ENCODE results near the gene WDR18.

Gene WDR18

DNA sequence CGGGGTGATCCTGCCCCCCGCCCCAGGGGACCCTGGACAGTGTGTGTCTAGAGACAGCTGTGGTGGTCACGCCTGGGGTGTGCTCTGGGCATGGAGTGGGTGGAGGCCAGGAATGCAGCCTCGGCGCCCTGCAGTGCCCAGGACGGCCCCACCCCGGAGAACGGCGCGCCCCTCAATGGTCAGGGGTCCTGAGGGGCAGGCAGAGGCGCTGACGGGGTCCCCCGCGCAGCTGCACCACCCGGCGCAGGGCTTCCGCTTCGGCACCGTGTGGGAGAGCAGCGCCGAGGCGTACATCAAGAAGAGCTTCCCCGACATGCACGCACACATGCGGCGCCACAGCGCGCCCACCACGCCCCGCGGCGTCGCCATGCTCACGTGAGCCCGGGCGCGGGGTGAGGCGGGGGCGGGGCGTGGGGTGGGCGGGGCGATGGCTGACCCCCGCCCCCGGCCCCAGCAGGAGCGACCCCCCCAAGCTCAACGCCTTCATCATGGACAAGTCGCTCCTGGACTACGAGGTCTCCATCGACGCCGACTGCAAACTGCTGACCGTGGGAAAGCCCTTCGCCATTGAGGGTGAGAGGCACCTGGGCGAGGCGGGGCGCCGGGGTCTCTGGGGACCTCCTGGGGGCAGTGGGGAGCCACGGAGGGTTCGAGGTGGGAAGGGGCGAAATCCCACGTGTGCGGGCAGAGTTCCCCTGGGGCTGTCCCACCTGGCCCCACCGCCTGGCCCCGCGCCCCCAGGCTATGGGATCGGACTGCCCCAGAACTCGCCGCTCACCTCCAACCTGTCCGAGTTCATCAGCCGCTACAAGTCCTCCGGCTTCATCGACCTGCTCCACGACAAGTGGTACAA lies 23.5 kb downstream of the WDR18 start:
- DNase-seq (ENCODE audit: low read depth in 3 of 3): no peak

DNA sequence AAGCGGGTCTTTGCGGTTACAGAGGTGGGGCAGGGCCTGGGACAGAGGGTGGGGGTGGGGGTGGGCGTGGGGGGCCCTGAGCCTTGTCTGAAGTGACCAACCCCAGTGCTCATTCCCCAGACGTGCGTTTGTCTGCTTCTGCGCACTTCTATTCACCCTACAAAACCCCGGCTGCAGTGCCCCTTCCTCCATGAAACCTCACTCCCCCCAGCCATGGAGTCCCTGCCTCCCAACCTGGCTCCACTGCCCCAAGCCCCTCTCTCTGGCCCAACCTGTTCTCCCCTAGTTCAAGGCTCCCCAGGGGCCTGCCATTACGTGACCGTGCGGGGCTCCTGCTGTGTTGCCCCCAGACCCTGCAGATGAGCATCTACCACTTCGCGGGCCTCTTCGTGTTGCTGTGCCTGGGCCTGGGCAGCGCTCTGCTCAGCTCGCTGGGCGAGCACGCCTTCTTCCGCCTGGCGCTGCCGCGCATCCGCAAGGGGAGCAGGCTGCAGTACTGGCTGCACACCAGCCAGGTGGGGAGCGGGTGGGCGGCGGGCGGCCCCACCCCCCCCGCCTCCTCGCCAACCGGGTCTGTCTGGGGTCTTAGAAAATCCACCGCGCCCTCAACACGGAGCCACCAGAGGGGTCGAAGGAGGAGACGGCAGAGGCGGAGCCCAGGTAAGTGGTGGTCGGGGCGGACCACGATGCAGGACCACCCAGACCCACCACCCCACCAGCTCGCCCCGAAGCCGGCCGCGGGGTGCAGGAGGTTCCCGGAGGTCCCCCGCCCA lies 24.3 kb downstream of the WDR18 start:
- DNase-seq (ENCODE audit: low read depth in 3 of 3): no peak

DNA sequence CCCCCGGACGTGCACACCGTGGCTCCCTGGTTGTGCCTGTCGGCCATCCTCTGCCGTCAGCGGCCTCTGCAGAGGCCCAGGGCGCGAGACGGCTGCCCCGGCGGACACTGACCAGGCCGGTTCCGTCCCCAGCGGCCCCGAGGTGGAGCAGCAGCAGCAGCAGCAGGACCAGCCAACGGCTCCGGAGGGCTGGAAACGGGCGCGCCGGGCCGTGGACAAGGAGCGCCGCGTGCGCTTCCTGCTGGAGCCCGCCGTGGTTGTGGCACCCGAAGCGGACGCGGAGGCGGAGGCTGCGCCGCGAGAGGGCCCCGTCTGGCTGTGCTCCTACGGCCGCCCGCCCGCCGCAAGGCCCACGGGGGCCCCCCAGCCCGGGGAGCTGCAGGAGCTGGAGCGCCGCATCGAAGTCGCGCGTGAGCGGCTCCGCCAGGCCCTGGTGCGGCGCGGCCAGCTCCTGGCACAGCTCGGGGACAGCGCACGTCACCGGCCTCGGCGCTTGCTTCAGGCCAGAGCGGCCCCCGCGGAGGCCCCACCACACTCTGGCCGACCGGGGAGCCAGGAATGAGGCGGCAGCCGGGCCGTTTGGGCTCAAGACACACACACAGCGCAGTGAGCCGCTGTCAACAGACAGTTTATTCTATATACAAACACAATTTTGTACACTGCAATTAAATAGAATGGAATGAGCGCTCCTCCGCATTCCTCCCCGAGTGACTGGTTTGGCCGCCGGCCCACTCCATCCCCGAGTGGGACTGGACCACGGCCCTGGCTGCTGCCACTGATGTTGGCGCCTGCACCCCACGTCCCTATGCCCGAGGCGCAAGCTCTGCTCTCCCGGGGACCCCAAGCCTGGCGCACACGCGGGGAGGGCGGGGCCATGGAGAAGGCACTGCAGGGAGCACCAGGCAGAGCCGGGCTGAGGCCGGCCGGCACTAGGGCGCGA lies 25.2 kb downstream of the WDR18 start:
- no peak for DNase-seq (ENCODE audit: low read depth in 3 of 3)

DNA sequence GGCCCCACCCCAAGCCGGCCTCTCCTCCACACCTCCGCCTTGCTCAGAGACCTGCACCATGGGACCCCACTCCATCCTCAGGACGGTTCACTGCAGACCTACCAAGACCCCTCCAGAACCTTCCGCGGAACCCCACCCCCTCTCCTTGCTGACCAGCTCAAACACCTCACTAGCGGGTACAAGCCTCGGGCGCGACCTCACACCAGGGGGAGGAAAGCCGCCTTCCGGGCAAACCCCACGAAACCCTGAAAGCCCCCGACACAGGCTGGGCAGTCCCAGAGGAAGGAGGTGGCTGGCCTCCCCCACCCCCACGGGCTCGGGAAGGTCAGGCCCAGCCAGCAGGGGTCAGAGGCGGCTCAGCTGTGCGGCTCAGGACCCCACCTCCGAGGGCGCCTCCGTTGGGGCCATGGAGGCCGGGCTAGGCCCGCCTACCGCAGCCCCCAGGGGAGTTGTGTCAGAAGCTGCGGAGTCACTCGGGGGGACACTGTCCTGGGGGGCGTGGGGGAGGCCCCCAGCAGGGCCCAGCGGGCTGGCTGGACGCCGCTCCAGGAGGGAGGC lies 25.9 kb downstream of the WDR18 start:
- no peak for DNase-seq (ENCODE audit: low read depth in 3 of 3)

DNA sequence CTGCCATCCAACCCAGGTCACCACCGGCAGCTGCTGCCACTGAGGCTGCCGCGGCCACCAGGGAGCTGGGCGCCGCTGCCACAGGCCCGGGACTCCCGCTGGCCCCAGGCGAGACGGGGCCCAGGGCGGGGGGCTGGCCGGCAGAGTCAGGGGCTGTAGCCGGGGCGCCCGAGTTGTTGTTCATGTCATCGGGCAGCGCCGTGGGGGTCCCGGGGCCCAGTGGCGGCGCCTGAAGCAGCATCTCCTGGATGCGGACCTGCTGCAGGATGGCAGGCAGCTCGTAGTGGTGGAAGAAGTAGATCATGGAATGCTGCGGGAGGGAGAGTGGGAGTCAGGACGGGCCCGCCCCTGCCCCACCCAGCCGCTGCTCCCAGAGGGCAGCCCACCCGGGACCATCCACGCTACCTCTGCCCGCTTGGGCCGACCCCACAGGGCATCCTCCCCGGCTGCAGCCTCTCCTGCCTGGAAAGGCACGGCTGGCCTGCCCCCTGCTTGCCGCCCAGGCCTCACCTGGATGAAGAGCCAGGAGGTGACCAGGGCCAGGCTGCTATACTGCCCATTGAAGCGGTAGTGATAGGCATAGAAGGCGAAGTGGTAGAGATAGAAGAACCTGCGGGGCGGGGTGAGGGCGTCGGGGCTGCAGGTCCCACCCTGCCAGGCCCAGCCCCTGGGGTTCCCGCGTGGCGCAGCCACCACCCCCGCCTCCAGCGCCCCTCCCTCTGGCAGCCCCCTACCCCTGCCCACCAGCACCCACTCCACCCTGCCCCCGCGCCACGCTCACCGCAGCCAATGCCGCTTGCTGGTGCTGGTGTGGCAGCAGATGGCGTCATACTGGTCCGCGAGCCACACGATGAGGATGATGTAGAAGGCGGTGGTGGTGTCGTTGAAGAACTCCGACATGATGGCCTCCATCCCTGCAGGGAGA lies 26.7 kb downstream of the WDR18 start:
- DNase-seq (ENCODE audit: low read depth in 3 of 3): no peak

DNA sequence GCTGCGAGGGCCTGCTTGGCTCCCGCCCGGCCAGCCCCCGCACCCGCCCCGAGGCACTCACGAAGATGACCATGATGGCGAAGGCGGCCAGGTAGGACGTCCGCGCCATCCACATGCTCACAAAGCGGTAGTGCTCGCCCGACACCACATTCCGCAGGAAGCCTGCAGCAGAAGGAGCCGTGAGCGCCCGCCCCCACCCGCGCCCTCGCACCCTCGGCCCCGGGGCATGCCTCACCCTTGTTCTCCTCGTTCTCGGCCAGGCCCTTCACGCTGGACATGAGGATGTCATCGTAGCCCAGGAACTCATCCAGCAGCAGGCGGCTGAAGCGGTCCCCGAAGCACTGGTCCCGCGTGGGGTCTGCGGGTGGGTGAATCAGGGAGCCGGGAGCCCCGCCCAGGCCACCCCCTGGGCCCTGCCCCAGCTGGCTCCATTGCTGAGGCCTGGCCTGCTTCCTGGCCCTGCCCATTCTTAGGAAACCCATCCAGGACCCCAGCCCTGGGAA lies 27.7 kb downstream of the WDR18 start:
- DNase-seq (ENCODE audit: low read depth in 3 of 3): no peak

DNA sequence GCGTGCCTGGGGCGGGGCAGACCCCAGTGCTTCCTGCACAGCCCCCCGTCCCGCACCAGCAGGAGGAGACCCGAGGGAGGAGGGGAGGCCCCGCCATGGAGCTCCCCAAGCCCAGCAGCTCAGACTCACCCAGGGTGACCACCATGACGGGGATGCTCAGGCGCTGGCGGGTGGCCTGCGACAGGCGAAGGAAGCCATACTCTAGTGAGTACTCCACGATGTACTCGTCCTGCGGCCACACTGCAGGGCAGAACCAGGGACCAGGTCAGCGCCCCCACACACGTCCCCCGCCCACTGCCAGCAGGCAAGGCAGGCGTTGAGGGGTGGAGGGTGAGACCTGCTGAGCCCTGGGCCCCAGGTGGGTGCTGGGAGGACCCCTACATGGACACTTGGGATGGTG lies 28.2 kb downstream of the WDR18 start:
- DNase-seq (ENCODE audit: low read depth in 3 of 3): no peak

DNA sequence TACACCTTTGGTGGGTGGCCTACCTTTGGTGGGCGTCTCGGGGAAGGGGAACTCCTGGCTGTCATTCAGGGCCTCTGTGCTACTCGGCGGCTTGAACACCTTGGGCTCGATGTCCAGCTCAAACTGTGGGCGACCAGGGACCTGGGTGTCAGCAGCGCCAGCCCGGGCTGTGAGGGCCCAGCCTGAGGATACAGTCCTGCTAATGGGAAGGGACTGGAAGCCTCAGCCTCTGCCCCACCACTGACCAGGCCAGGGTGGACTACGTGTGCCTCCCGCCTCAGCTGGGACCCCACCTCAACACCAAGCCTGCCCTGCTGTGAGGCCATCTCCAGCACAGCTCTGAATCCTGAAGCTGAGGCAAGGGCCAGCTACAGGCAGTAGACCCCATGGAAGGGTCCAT lies 29.1 kb downstream of the WDR18 start:
- no peak for DNase-seq (ENCODE audit: low read depth in 3 of 3)

DNA sequence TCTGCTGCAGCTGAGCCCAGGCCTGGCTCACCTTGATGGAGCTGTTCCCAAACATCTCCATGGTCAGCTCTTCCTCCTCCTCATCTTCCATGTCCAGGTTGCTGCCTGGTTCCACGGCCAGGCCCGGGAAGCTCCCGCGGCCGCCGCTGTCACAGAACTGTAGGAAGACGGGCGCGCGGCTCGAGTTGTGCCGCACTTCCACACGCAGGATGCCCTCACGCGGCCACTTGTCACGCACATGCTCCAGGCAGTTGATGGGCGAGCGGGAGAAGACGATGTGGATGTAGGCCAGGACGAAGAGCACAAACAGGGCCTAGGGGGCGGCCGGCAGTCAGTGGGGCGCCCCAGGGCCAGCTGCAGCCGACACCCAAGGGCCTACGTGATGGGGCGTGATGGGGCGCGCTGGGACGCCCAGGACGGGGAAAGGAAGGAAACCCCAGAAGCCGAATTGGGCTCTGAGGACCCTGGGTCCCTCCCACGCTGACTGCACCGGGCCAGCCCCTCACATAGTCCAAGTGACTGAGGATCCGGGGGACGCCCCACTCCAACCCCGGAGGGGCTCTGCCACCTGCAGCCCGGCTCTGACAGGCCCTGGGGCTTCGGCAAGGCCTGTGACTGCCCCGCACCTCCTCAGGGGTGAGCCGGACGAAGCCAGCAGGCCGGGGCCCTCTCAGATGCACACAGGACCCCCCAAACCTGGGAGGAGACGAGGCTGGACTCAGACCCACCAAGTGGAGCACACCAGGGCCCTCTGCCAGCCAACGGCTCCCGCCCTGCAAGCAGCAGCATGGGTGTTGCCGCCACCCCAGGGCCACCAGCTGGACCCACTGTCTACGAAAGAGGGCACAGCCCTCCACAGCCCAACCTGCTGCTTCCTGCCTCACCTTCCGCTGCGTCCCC lies 30.3 kb downstream of the WDR18 start:
- DNase-seq (ENCODE audit: low read depth in 3 of 3): no peak

DNA sequence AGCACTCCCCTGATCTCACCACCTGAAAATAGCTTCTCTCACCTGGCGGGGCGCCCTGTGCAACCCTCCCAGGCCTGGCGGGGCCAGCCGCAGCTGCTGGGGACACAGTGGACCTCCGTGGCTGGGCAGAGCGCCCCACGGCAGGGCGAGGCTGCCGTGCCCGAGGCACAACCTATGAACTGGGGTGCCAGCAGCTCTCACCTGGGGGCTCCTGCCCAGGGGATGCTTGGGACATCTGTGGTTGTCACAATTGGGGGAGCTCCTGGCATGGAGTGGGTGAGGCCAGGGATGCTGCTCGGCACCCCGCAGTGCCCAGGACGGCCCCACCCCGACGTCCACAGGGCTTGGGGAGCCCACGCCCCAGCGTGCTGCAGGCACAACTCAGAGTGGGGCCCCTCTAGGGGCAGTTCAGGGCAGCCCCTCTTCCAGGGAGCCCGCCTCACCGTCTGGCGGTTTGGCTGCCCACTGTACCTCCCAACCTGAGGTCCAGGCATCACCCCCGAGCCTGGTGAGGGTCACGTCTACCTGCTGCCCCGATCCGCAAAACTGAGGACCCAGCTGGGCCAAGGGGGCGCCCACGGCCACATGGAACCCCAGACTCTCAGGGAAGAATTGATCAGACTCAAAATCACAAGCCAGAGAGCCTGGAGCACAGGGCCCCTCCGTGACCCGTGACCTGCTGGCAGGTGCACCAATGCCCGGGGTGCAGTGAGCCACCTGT lies 31.1 kb downstream of the WDR18 start:
- no peak for DNase-seq (ENCODE audit: low read depth in 3 of 3)

DNA sequence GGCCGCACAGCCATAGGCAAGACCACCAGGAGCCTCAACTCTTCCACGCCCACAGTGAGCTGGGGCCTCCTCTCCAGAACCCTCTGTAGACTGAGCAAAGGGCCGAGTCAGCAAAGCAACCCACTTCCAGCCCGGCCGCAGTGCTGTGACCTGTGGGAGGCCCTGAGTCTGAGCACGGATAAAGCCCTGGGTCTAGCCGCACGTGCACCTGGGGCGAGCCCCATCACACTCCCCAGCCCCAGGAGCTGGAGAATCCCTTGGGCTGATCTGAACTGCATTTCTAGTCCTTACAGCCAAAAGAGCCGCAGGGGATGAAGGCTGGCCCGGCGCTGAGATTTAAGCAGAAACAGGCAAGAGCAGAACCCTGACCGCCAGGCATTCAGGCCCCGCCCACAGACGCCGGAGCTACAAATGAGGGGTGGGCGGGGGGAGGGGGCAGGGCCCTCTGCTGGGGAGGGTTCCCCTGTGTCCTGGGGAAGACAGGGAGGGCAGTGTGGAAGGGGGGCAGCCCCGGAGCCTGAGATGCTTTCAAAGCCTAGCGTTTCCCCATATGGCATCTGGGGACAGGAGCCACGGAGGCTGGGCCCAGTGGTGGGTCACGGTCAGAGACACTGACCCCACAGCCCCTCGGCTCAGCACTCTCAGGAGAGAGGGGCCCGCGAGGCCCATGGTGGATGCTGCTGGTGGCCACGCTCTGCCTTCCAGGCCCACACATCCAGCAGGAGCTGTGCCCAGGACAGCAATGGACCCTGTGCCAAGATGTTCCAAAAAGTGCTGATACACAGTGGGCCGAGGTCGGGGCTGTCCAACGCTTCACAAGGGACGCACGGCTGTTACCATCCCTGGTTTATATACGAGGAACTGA lies 31.9 kb downstream of the WDR18 start:
- DNase-seq (ENCODE audit: low read depth in 3 of 3): no peak

DNA sequence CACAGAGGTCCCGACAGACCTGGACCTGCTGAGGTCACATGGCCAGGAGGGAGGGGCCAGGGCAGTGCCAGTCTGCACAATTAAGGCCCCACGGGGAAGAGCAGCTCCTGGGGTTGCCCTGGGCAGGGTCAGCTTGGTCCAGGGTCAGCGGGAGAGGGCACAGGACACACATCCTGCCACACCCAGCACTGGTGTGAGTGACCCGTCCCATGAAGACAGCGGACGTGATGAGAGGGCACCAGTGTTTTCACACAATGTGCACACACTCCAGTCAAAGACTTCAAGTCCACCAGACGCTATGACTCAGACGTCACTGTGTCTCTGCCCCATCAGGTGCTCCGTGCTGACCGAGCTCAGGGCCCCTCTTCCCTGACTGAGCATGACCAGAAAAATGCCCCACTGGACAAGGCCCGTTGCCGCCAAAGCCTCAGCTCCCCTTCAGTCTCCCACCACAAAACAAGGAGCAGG lies 32.5 kb downstream of the WDR18 start:
- no peak for DNase-seq (ENCODE audit: low read depth in 3 of 3)

DNA sequence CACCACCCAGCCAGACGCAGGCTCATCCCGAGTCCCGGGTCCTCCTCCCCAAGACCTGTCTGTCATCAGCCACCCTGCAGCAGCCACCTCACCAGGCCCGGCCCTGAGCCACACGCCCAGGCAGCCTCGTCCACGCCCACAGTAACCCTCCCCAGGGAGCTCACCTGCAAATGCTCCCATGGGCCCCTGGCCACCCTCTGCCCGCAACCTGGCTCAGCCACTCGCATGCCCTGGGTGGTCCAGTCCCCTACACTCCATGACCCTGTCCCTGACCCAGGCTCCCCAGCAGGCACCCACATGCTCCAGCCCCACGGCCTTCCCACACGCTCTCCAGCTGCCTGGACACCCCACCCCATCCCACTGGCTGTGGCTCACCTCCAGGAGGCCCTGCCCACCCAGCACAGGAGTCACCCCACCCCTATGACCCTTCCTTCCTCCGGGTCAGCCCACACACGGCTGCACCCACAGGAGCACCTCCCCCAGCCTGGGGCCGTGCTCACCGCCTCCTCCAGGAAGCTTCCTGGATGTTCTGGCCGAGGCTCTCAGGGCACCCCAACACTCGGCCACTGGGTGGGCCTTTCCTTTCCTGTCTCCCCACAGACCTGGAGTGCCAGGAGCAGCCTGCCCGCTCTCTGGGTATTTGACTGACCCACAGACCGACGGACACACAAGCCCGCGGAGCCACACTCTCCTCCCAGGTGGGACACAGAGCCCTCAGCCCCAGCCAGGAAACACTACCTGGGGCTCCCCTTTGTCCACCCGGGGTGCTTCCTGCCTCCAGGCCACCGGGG lies 33.2 kb downstream of the WDR18 start:
- no peak for DNase-seq (ENCODE audit: low read depth in 3 of 3)

DNA sequence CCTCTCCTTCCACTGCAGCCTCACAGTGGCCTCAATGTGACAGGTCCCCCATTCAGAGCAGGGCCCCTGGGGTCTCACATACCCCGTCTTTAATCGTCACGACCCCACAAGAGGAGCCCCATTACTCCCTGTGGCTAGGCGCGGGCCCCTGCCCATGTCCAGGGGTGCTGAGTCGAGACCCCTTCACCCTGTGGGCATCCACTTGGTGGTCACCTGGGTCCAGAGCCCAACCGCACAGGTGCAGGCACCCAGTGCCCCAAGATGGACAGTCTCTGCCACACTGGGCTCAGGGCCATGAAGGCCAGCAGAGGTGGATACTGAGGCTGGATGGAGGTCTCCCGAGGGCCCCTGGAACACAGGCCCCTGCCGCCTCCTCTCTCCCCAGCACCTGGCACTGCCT lies 33.8 kb downstream of the WDR18 start:
- DNase-seq (ENCODE audit: low read depth in 3 of 3): no peak

DNA sequence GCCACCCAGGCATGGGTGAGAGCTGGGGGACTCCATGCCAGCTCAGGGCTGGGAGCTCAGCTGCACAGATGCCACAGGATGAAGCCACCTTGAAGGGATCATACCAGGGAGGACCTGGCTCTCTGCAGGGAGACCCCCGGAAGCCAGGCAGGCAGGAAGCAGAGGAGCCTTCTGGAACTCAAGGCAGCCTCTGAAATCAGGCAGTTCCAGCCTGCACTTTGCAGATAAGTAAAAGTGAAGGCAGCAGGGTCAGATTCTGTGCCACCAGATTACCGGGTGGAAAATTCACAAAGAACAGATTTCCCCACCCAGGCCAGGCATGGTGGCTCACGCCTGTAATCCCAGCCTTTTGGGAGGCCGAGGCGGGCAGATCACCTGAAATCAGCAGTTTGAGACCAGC lies 34.2 kb downstream of the WDR18 start:
- DNase-seq (ENCODE audit: low read depth in 3 of 3): no peak

DNA sequence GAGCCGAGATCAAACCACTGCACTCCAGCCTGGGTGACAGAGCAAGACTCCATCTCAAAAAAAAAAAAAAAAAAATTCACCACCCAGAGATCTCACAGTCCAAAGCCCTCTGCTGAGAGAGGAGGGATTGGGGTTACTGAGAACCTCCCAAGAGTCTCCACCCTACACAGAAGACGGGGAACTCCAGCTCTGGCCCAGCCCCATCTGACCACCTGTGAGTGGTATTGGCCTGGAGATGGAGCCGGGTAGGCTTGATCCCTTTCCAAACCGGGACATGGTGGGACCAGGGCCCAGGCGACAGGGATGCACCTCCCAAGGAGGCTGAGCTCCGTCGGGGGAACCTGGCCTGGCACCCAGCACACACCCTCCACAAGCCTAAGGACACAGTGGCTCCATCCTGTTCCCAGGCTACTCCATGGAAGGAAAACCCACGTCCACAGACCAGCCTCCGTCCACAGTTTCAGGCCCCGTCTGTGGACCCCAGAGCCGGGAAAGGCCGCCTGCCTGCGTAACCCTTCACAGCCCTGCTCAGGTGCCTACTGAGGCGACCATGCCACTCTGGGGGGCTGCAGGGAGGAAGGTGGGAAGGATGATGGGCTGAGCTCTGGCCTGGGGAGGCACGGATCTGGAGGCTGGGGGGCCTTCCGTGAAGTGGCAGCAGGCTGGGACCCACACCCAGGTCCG lies 34.9 kb downstream of the WDR18 start:
- no peak for DNase-seq (ENCODE audit: low read depth in 3 of 3)

All from stimulated activated CD4-positive, alpha-beta T cell treated with anti-CD3 and anti-CD28 coated beads, TNF-alpha, amount 100 ng/mL, for 24 hours (primary cell).